HepG2 (cell line): ENCODE results near the gene UQCR10. TPM values are rescaled to one million over a fixed set of nuclear protein-coding genes. Genes with fewer than 3 reads are reported as not detected.

Source experiments
- ADNP ChIP-seq: sonication (generic); formaldehyde crosslinking; IDR thresholded peaks from 2 replicates; pipeline ENCODE4 v1.4.0; 2020; ENCODE audit warnings: missing genetic modification reagents
- BATF2 ChIP-seq: sonication (generic); formaldehyde crosslinking; IDR thresholded peaks from 2 replicates; pipeline ENCODE4 v1.8.0; 2022; ENCODE audit warnings: mild to moderate bottlenecking, missing genetic modification reagents, moderate library complexity
- CENPT ChIP-seq: sonication (generic); formaldehyde crosslinking; IDR thresholded peaks from 2 replicates; pipeline ENCODE4 v1.8.0; 2022; ENCODE audit warnings: low read depth, mild to moderate bottlenecking, moderate library complexity, missing genetic modification reagents
- HNF4G ChIP-seq, 2 experiments: sonication (generic) in 1 of 2; formaldehyde crosslinking in 1 of 2; IDR thresholded peaks; 2 replicates each; pipeline versions ENCODE4 v1.4.0 to v1.6.1; 2011 to 2020; ENCODE audit warnings: borderline replicate concordance in 2 of 2, low read depth in 2 of 2, mild to moderate bottlenecking in 2 of 2, low read length in 1 of 2, missing genetic modification reagents in 1 of 2, moderate library complexity in 1 of 2
- KMT2A ChIP-seq: sonication (generic); formaldehyde crosslinking; IDR thresholded peaks from 2 replicates; pipeline ENCODE4 v1.4.0; 2020; ENCODE audit warnings: missing genetic modification reagents
- MYC ChIP-seq: sonication (generic); formaldehyde crosslinking; IDR thresholded peaks from 2 replicates; pipeline ENCODE4 v1.9.0; 2021; ENCODE audit warnings: missing genetic modification reagents, borderline replicate concordance
- NRL ChIP-seq: sonication (generic); formaldehyde crosslinking; IDR thresholded peaks from 2 replicates; pipeline ENCODE4 v1.5.0; 2020; ENCODE audit warnings: missing genetic modification reagents, mild to moderate bottlenecking, moderate library complexity, borderline replicate concordance
- SALL2 ChIP-seq: sonication (generic); formaldehyde crosslinking; IDR thresholded peaks from 2 replicates; pipeline ENCODE4 v1.8.1; 2023; ENCODE audit warnings: mild to moderate bottlenecking, missing genetic modification reagents, inconsistent platforms
- SNRNP70 ChIP-seq: fragments of 200-400 bp; formaldehyde crosslinking; IDR thresholded peaks from 2 replicates; pipeline ENCODE4 v1.6.1; 2017; ENCODE audit warnings: mild to moderate bottlenecking, low read depth, low read length, moderate library complexity
- SP2 ChIP-seq: sonication (generic); formaldehyde crosslinking; IDR thresholded peaks from 2 replicates; pipeline ENCODE4 v1.5.1; 2020; ENCODE audit warnings: mild to moderate bottlenecking, missing genetic modification reagents
- YY1 ChIP-seq: IDR thresholded peaks from 2 replicates; pipeline ENCODE4 v1.6.1; 2011; ENCODE audit warnings: low read length, low read depth, moderate library complexity, mild to moderate bottlenecking; ENCODE audit not compliant: insufficient read depth, insufficient replicate concordance
- ZBTB20 ChIP-seq: sonication (generic); formaldehyde crosslinking; IDR thresholded peaks from 2 replicates; pipeline ENCODE4 v1.8.1; 2023; ENCODE audit warnings: missing genetic modification reagents, low read depth, mild to moderate bottlenecking, borderline replicate concordance
- ZBTB7A ChIP-seq: sonication (generic); formaldehyde crosslinking; IDR thresholded peaks from 2 replicates; pipeline ENCODE4 v1.8.0; 2022; ENCODE audit warnings: mild to moderate bottlenecking, missing genetic modification reagents
- ZFP91 ChIP-seq: sonication (generic); formaldehyde crosslinking; IDR thresholded peaks from 2 replicates; pipeline ENCODE4 v1.9.0; 2022; ENCODE audit warnings: missing genetic modification reagents, mild to moderate bottlenecking, borderline replicate concordance
- ZNF256 ChIP-seq: sonication (generic); formaldehyde crosslinking; conservative IDR thresholded peaks from 2 replicates; pipeline ENCODE4 v1.4.0; 2020; ENCODE audit warnings: missing genetic modification reagents
- ZNF441 ChIP-seq: sonication (generic); formaldehyde crosslinking; IDR thresholded peaks from 2 replicates; pipeline ENCODE4 v1.7.0; 2021; ENCODE audit warnings: missing genetic modification reagents, borderline replicate concordance
- ZNF530 ChIP-seq: sonication (generic); formaldehyde crosslinking; IDR thresholded peaks from 2 replicates; pipeline ENCODE4 v1.5.0; 2020; ENCODE audit warnings: low read depth, mild to moderate bottlenecking, missing genetic modification reagents
- ZNF562 ChIP-seq: sonication (generic); formaldehyde crosslinking; IDR thresholded peaks from 2 replicates; pipeline ENCODE4 v1.8.0; 2022; ENCODE audit warnings: missing genetic modification reagents, borderline replicate concordance
- ZNF605 ChIP-seq: sonication (generic); formaldehyde crosslinking; IDR thresholded peaks from 2 replicates; pipeline ENCODE4 v1.8.0; 2022; ENCODE audit warnings: mild to moderate bottlenecking, missing genetic modification reagents
- ZNF652 ChIP-seq: IDR thresholded peaks from 2 replicates; pipeline ENCODE4 v1.6.1; 2016; ENCODE audit warnings: low read depth, borderline replicate concordance
- ZNF710 ChIP-seq: sonication (generic); formaldehyde crosslinking; IDR thresholded peaks from 2 replicates; pipeline ENCODE4 v1.5.0; 2020; ENCODE audit warnings: mild to moderate bottlenecking, missing genetic modification reagents, borderline replicate concordance
- ZNF772 ChIP-seq: sonication (generic); formaldehyde crosslinking; IDR thresholded peaks from 2 replicates; pipeline ENCODE4 v1.5.0; 2020; ENCODE audit warnings: mild to moderate bottlenecking, missing genetic modification reagents
- ZNF781 ChIP-seq: sonication (generic); formaldehyde crosslinking; IDR thresholded peaks from 2 replicates; pipeline ENCODE4 v1.5.1; 2020; ENCODE audit warnings: borderline replicate concordance, mild to moderate bottlenecking, missing genetic modification reagents; ENCODE audit errors: not compliant biosample characterization
- polyA plus RNA-seq, 8 experiments: library from polyadenylated mRNA; depleted of rRNA in 3 of 8; stranded (reverse) in 7 of 8; unstranded in 1 of 8; fragments of >200 nt; fragmentation: Illumina TruSeq in 4 of 8; extraction: Trizol in 4 of 8; gene quantifications; 2 replicates each; pipeline versions ENCODE4 v1.2.1 to v1.2.3, GENCODE V29; 2011 to 2016; ENCODE audit warnings: low read depth in 4 of 8, missing spikeins in 1 of 8, mixed read lengths in 1 of 8; ENCODE audit not compliant: insufficient read depth in 1 of 8
- total RNA-seq, 5 experiments: library from RNA; depleted of rRNA; stranded (reverse); fragments of >200 nt; fragmentation: Illumina TruSeq; extraction: Trizol; gene quantifications; 2 replicates each; pipeline ENCODE4 v1.2.3, GENCODE V29; 2016; ENCODE audit warnings: low read depth in 1 of 5

UQCR10 gene
- total and polyA plus RNA-seq, 2 of the 13 experiments (the other 11 are each of a cell fraction or from before 2014, with no cell fraction given), result 225 to 232 TPM

- TF ChIP-seq YY1 (peak; percentile 94), ZNF530 (CRISPR knock-in tag) (no peak), ZNF652 (CRISPR knock-in tag) (no peak), ZNF772 (no peak), ZNF710 (CRISPR knock-in tag) (no peak), ZNF605 (CRISPR knock-in tag) (peak; percentile 21; the same call in 1 of the 2 replicates), KMT2A (no peak), ADNP (CRISPR knock-in tag) (no peak), ZFP91 (CRISPR knock-in tag) (peak; percentile 64), ZNF256 (CRISPR knock-in tag) (no peak), ZNF562 (no peak), SALL2 (CRISPR knock-in tag) (no peak; the same call in 1 of the 2 replicates), CENPT (CRISPR knock-in tag) (no peak), SNRNP70 (no peak), BATF2 (CRISPR knock-in tag) (no peak), ZNF441 (CRISPR knock-in tag) (peak; percentile 79), ZBTB7A (CRISPR knock-in tag) (no peak), ZNF781 (CRISPR knock-in tag) (no peak), SP2 (CRISPR knock-in tag) (0 out of 2 replicates have a peak, but pooled peaks have one; percentile 33), MYC (CRISPR knock-in tag) (0 out of 2 replicates have a peak, but pooled peaks have one; percentile 33), NRL (CRISPR knock-in tag) (no peak; the same call in 1 of the 2 replicates), ZBTB20 (CRISPR knock-in tag) (no peak), HNF4G (IDR thresholded peaks at IDR 0.05; ENCODE audit: borderline replicate concordance, low read depth, low read length) (no peak), HNF4G (CRISPR knock-in tag; IDR thresholded peaks at IDR 0.05; ENCODE audit: borderline replicate concordance, low read depth) (0 out of 2 replicates have a peak, but pooled peaks have one; percentile 17)
Measured at GRCh38 chr22:29767171-29768051, at the start of gene UQCR10 (continued).
